H1 (cell line): ENCODE data around the gene CTSH. TPM values are rescaled to one million over a fixed set of nuclear protein-coding genes. Genes with fewer than 3 reads are reported as not detected.

Source experiments
- CTCF ChIA-PET: fragments of 300-600 bp; sonication (Branson Sonifier 250); formaldehyde crosslinking; loops from one replicate; lab custom pipeline; 2021; ENCODE audit not compliant: partially characterized antibody; lab: Charles Lee
- POLR2A ChIA-PET: fragments of 300-600 bp; sonication (Branson Sonifier 250); formaldehyde crosslinking; loops from one replicate; lab custom pipeline; 2021; ENCODE audit warnings: inconsistent platforms; ENCODE audit not compliant: partially characterized antibody; lab: Charles Lee
- DNase-seq, 2 experiments: peaks; one replicate each; pipeline versions ENCODE4 v3.0.0 to v3.0.0-alpha.2; 2010 to 2022; ENCODE audit warnings: low spot score in 2 of 2, low read depth in 1 of 2, mixed read lengths in 1 of 2
- FAIRE-seq: peaks from 2 replicates; lab custom pipeline; 2011; peaks lifted over from hg19 to GRCh38; lab: Jason Lieb, UNC
- H2AFZ ChIP-seq: 2 replicates; pipeline ENCODE4 v1.8.1; 2012; ENCODE audit warnings: low read length, inconsistent platforms
- H2AK5ac ChIP-seq: 2 replicates; pipeline ENCODE4 v1.6.1; 2013; ENCODE audit warnings: low read depth, low read length
- H2BK120ac ChIP-seq: replicated peaks from 2 replicates; pipeline ENCODE3; 2013; ENCODE audit warnings: low read depth, low read length, inconsistent platforms
- H2BK12ac ChIP-seq: 2 replicates; pipeline ENCODE4 v1.6.1; 2013; ENCODE audit warnings: low read depth, low read length
- H2BK15ac ChIP-seq: 2 replicates; pipeline ENCODE4 v1.6.1; 2013; ENCODE audit warnings: low read length
- H2BK20ac ChIP-seq: 2 replicates; pipeline ENCODE4 v1.6.1; 2013; ENCODE audit warnings: low read length
- H2BK5ac ChIP-seq: 2 replicates; pipeline ENCODE4 v1.6.1; 2013; ENCODE audit warnings: low read depth, low read length
- H3K14ac ChIP-seq: 2 replicates; pipeline ENCODE4 v1.6.1; 2013; ENCODE audit warnings: inconsistent platforms; ENCODE audit not compliant: insufficient read length
- H3K18ac ChIP-seq: 2 replicates; pipeline ENCODE4 v1.6.1; 2013; ENCODE audit warnings: low read length; ENCODE audit errors: extremely low read depth
- H3K23ac ChIP-seq: 2 replicates; pipeline ENCODE4 v1.6.1; 2013; ENCODE audit warnings: inconsistent platforms; ENCODE audit not compliant: insufficient read length
- H3K23me2 ChIP-seq: 2 replicates; pipeline ENCODE4 v1.6.1; 2013; ENCODE audit warnings: low read depth, low read length
- H3K27ac ChIP-seq: 2 replicates; pipeline ENCODE4 v1.6.1; 2011; ENCODE audit warnings: low read depth, low read length, inconsistent platforms
- H3K27me3 ChIP-seq, 4 experiments: replicated peaks in 1 of 4; 1 replicate in 1 of 4; 2 replicates in 3 of 4; pipeline versions ENCODE4 v1.6.1 to v1.8.1; 2011 to 2013; ENCODE audit warnings: low read length in 3 of 4, mild to moderate bottlenecking in 3 of 4, inconsistent platforms in 2 of 4, mixed read lengths in 2 of 4, moderate library complexity in 1 of 4; ENCODE audit not compliant: control insufficient read depth in 3 of 4, insufficient read depth in 3 of 4; ENCODE audit errors: extremely low read depth in 1 of 4
- H3K36me3 ChIP-seq, 4 experiments: 2 replicates each; pipeline versions ENCODE4 v1.6.1 to v1.8.1; 2011 to 2013; ENCODE audit warnings: mild to moderate bottlenecking in 4 of 4, low read length in 3 of 4, moderate library complexity in 2 of 4, control low read depth in 1 of 4, inconsistent platforms in 1 of 4; ENCODE audit not compliant: insufficient read depth in 4 of 4, control insufficient read depth in 2 of 4
- H3K4ac ChIP-seq: replicated peaks from 2 replicates; pipeline ENCODE3; 2013; ENCODE audit warnings: low read length, low read depth, mixed read lengths, inconsistent platforms; ENCODE audit not compliant: insufficient read length
- H3K4me1 ChIP-seq, 4 experiments: replicated peaks in 1 of 4; 1 replicate in 1 of 4; 2 replicates in 3 of 4; pipeline versions ENCODE4 v1.6.1 to v1.8.1; 2011 to 2013; ENCODE audit warnings: low read length in 3 of 4, inconsistent platforms in 2 of 4, mixed read lengths in 1 of 4; ENCODE audit not compliant: insufficient read depth in 4 of 4, control insufficient read depth in 3 of 4
- H3K4me2 ChIP-seq, 2 experiments: 2 replicates each; pipeline versions ENCODE4 v1.6.1 to v1.8.1; 2011 to 2013; ENCODE audit warnings: low read depth in 2 of 2, low read length in 2 of 2, control low read depth in 1 of 2, inconsistent platforms in 1 of 2, mild to moderate bottlenecking in 1 of 2; ENCODE audit not compliant: insufficient read depth in 1 of 2
- H3K4me3 ChIP-seq, 4 experiments: fragments of 200-600, 300-600 bp in 1 of 4; sonication (generic), shearing (Covaris generic), sonication (Bioruptor Twin) in 1 of 4; 2 replicates each; pipeline versions ENCODE4 v1.5.1 to v1.8.1; 2011 to 2016; ENCODE audit warnings: low read length in 4 of 4, low read depth in 3 of 4, control low read depth in 2 of 4, inconsistent platforms in 2 of 4, mild to moderate bottlenecking in 2 of 4, mixed read lengths in 1 of 4, moderate library complexity in 1 of 4; ENCODE audit not compliant: insufficient read depth in 2 of 4; ENCODE audit errors: extremely low read depth in 1 of 4
- H3K56ac ChIP-seq: replicated peaks from 2 replicates; pipeline ENCODE3; 2013; ENCODE audit warnings: low read depth, mild to moderate bottlenecking, mixed read lengths, low read length, inconsistent platforms; ENCODE audit not compliant: insufficient read length
- H3K79me1 ChIP-seq: 2 replicates; pipeline ENCODE4 v1.6.1; 2013; ENCODE audit warnings: low read depth, low read length, control low read depth
- H3K79me2 ChIP-seq, 2 experiments: 2 replicates each; pipeline versions ENCODE4 v1.6.1 to v1.8.1; 2012 to 2013; ENCODE audit warnings: low read length in 2 of 2, mild to moderate bottlenecking in 2 of 2, inconsistent platforms in 1 of 2; ENCODE audit not compliant: insufficient read depth in 2 of 2, control insufficient read depth in 1 of 2
- H3K9ac ChIP-seq, 4 experiments: replicated peaks in 1 of 4; 1 replicate in 1 of 4; 2 replicates in 3 of 4; pipeline versions ENCODE4 v1.6.1 to v1.8.1; 2011 to 2013; ENCODE audit warnings: low read depth in 3 of 4, low read length in 3 of 4, control low read depth in 2 of 4, mild to moderate bottlenecking in 2 of 4, moderate library complexity in 2 of 4, inconsistent platforms in 1 of 4; ENCODE audit errors: extremely low read depth in 1 of 4
- H3K9me3 ChIP-seq, 2 experiments: 2 replicates each; pipeline versions ENCODE4 v1.6.1 to v1.8.1; 2012 to 2013; ENCODE audit warnings: mild to moderate bottlenecking in 2 of 2, moderate library complexity in 2 of 2, control low read depth in 1 of 2, inconsistent platforms in 1 of 2, low read depth in 1 of 2, low read length in 1 of 2, mixed read lengths in 1 of 2; ENCODE audit not compliant: insufficient read depth in 2 of 2
- H4K20me1 ChIP-seq, 2 experiments: replicated peaks in 1 of 2; 2 replicates each; pipeline versions ENCODE3 to v1.8.1; 2011 to 2013; ENCODE audit warnings: inconsistent platforms in 2 of 2, low read length in 2 of 2, mild to moderate bottlenecking in 1 of 2; ENCODE audit not compliant: insufficient read depth in 2 of 2, control insufficient read depth in 1 of 2
- H4K5ac ChIP-seq: 2 replicates; pipeline ENCODE4 v1.6.1; 2013; ENCODE audit warnings: low read length, low read depth, mixed read lengths, inconsistent platforms; ENCODE audit not compliant: insufficient read length
- H4K8ac ChIP-seq: 2 replicates; pipeline ENCODE4 v1.8.0; 2013; ENCODE audit warnings: mild to moderate bottlenecking, moderate library complexity, low read length, inconsistent platforms; ENCODE audit not compliant: insufficient read depth; ENCODE audit errors: extremely low read depth
- H4K91ac ChIP-seq: replicated peaks from 2 replicates; pipeline ENCODE3; 2013; ENCODE audit warnings: low read length, mixed read lengths, inconsistent platforms; ENCODE audit not compliant: insufficient read length
- ATF2 ChIP-seq: IDR thresholded peaks from 2 replicates; pipeline ENCODE4 v1.6.1; 2012; ENCODE audit warnings: low read length, inconsistent platforms
- SUZ12 ChIP-seq: fragments of 200-600 bp; sonication (generic); IDR thresholded peaks from 2 replicates; pipeline ENCODE4 v1.6.1; 2012; ENCODE audit warnings: mild to moderate bottlenecking, inconsistent platforms, low read length, moderate library complexity, mixed read lengths
- WGBS, 2 experiments: shearing (Covaris generic) in 1 of 2; methylation state at CpG; one replicate each; pipeline versions ENCODE4 v1.1.6 to v1.1.7; 2013 to 2015; ENCODE audit warnings: low lambda C conversion rate in 2 of 2, mixed read lengths in 2 of 2, inconsistent platforms in 1 of 2, low coverage in 1 of 2, missing lambda C conversion rate in 1 of 2; ENCODE audit not compliant: insufficient replicate concordance in 2 of 2, insufficient coverage in 1 of 2, insufficient read length in 1 of 2; ENCODE audit errors: extremely low coverage in 1 of 2, missing lambda C conversion rate in 1 of 2; 5-methylcytosine and 5-hydroxymethylcytosine counted together
- polyA plus RNA-seq, 7 experiments: library from polyadenylated mRNA; depleted of rRNA in 3 of 7; stranded (reverse) in 5 of 7; unstranded in 2 of 7; fragments of >200 nt in 5 of 7; fragments of 200-250 nt in 2 of 7; gene quantifications; 1 replicate in 5 of 7; 2 replicates in 1 of 7; 4 replicates in 1 of 7; pipeline versions ENCODE4 v1.2.1 to v1.2.3, GENCODE V29; 2011 to 2013; ENCODE audit warnings: missing spikeins in 2 of 7, mixed read lengths in 2 of 7
- total RNA-seq: library from RNA; stranded (reverse); fragmentation: NEBNext Ultra II Directional; extraction: Animal tissue kit (Norgen Biotek cat#: 25700); gene quantifications from 2 replicates; pipeline ENCODE4 v1.2.1, GENCODE V29; 2021

The CTSH gene
- total and polyA plus RNA-seq, 2 of the 8 experiments (the other 6 are each of a cell fraction or from before 2014, with no cell fraction given), result 34.0 to 36.8 TPM

GRCh38 chr15:78991879-78992278 lies 47.0 kb upstream of the CTSH start:
- DNase-seq, result no peak
- Histone ChIP-seq H3K9me3 (no peaks in the 10 kb centered on the region), H2BK12ac (no peak overlapping the region)
- TF ChIP-seq ATF2 (no peak), SUZ12 (no peak)
- TF ChIP-seq, all 59 proteins: peak for 0
- H3K14ac ChIP-seq, result no peak overlapping the region
- H3K9ac ChIP-seq, result no peak overlapping the region
- no peak overlapping the region for H3K23ac ChIP-seq
- H4K20me1 ChIP-seq, result peaks cover 0 to 5% of the 10 kb centered on the region in 2 experiments
- no peak overlapping the region for H3K4me2 ChIP-seq
- CTCF ChIA-PET, result interaction anchor here (0.8 to 2.0 kb wide), 7 partner anchors 9 to 84 kb away, joined by 3 to 11 read pairs (median 8); no protein-coding TSS in a partner anchor
- H3K4me3 ChIP-seq, result no peak overlapping the region
- no peak overlapping the region for H4K91ac ChIP-seq
- H3K56ac ChIP-seq, result no peak overlapping the region
- no peak overlapping the region for H4K5ac ChIP-seq
- H3K79me1 ChIP-seq, result no peaks in the 10 kb centered on the region
- no peak overlapping the region for H2BK5ac ChIP-seq
- no peak overlapping the region for H3K27ac ChIP-seq
- no peak overlapping the region for H2AK5ac ChIP-seq
- no peak overlapping the region for H2BK120ac ChIP-seq
- H3K23me2 ChIP-seq, result peaks cover 4% of the 10 kb centered on the region; the same call in 1 of the 2 replicates
- H4K8ac ChIP-seq, result no peak overlapping the region; the same call in 1 of the 2 replicates
- no peak overlapping the region for H2BK20ac ChIP-seq
- no peak for FAIRE-seq
- H2AFZ ChIP-seq, result no peak overlapping the region
- H3K4me1 ChIP-seq, result peaks cover 0 to 23% (median 13%) of the 10 kb centered on the region in 4 experiments; a peak in 5 of 7 replicates
- no peak overlapping the region for H3K4ac ChIP-seq
- no peak overlapping the region for H3K18ac ChIP-seq
- no peaks in the 10 kb centered on the region for H3K79me2 ChIP-seq
- no peak overlapping the region for H2BK15ac ChIP-seq
- POLR2A ChIA-PET, result no interaction called here
- H3K36me3 ChIP-seq, result no peaks in the 10 kb centered on the region
- WGBS, 2 experiments, result 80% methylated on average over 8 of the region's 15 CpGs; no CpG with 5 or more reads in 1 of the 2 experiments
- H3K27me3 ChIP-seq, result no peaks in the 10 kb centered on the region; a peak in 1 of 7 replicates
